ENCODE data around the gene RAD51B.

DNA sequence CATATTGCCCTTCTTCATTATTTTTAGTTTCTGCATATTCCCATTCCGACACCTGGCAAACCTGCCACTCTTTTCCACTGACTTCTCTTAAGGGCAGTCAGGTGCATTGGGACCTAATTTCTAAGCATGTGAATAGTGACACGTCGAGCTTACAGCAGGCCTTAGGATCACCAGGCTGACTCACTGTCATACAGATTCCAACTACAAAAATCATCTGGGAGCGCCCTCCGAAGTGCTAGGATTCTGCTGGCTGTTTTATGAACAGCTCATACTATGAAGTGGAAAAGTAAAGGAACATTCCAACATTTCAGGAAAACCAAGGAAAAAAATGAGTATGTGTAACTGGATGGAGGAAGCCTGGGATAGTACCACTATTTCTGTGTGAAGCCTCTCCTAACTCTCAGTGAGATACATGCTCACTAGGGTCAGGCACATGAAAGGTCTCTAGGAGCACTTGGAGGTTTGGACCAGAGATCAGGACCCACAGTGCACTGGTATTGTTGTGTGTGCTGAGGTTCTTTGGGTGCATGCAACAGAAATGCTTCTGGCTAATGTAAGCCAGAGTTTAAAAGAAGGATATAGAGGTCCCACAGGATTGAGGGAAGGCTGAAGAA lies 715.9 kb downstream of the RAD51B start:
- TF ChIP-seq POLR2A (IDR thresholded peaks at IDR 0.05) = no peak
- TF ChIP-seq, protein P1, sequence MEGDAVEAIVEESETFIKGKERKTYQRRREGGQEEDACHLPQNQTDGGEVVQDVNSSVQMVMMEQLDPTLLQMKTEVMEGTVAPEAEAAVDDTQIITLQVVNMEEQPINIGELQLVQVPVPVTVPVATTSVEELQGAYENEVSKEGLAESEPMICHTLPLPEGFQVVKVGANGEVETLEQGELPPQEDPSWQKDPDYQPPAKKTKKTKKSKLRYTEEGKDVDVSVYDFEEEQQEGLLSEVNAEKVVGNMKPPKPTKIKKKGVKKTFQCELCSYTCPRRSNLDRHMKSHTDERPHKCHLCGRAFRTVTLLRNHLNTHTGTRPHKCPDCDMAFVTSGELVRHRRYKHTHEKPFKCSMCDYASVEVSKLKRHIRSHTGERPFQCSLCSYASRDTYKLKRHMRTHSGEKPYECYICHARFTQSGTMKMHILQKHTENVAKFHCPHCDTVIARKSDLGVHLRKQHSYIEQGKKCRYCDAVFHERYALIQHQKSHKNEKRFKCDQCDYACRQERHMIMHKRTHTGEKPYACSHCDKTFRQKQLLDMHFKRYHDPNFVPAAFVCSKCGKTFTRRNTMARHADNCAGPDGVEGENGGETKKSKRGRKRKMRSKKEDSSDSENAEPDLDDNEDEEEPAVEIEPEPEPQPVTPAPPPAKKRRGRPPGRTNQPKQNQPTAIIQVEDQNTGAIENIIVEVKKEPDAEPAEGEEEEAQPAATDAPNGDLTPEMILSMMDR (IDR thresholded peaks at IDR 0.05) = no peak
